Measurements from ENCODE around the gene SULF2.

GRCh38 chr20:47733892-47734291 lies 51.4 kb downstream of the SULF2 start:
- TF ChIP-seq, protein P1, sequence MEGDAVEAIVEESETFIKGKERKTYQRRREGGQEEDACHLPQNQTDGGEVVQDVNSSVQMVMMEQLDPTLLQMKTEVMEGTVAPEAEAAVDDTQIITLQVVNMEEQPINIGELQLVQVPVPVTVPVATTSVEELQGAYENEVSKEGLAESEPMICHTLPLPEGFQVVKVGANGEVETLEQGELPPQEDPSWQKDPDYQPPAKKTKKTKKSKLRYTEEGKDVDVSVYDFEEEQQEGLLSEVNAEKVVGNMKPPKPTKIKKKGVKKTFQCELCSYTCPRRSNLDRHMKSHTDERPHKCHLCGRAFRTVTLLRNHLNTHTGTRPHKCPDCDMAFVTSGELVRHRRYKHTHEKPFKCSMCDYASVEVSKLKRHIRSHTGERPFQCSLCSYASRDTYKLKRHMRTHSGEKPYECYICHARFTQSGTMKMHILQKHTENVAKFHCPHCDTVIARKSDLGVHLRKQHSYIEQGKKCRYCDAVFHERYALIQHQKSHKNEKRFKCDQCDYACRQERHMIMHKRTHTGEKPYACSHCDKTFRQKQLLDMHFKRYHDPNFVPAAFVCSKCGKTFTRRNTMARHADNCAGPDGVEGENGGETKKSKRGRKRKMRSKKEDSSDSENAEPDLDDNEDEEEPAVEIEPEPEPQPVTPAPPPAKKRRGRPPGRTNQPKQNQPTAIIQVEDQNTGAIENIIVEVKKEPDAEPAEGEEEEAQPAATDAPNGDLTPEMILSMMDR (conservative IDR thresholded peaks at IDR 0.05 in 1 of 2, IDR thresholded peaks at IDR 0.05 in 1 of 2; ENCODE audit: extremely low read depth in 1 of 2, insufficient read depth in 1 of 2, low read depth in 1 of 2, low read length in 2 of 2) = no peak
- no peak for TF ChIP-seq EZH2 (IDR thresholded peaks at IDR 0.05; ENCODE audit: borderline replicate concordance, low read length)
